HG02884 (cell line): Measurements from ENCODE around the gene PCNX2.
"Not testable (repeated sequence)": the region's sequence is repeated elsewhere in the genome, so short reads cannot be mapped to it uniquely, and the experiment has no call there.

Experiments used
- ATAC-seq: cut with Tn5 transposase; IDR thresholded peaks from one replicate; pipeline ENCODE4 v1.9.1; 2021; ENCODE audit warnings: mild to moderate bottlenecking, moderate library complexity; ENCODE audit not compliant: unreplicated experiment

Gene PCNX2

DNA sequence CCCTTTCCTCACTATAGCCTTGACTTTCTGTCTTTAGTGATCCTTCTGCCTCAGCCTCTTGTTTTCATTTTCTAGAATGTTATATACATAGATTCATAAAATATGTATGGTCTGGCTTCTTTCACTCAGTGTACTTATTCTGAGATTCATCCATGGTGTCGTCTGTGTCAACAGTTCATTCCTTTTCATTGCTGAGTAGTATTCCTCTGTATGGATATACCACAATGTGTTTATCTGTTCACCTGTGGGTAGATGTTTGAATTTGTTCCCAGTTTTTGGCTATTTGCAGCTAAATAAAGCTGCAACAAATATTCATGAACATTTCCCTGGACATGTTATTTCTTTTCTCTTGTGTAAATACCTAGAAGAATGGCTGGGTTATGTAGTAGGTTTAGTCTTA, 131.8 kb downstream of the PCNX2 start:
- ATAC-seq: no peak

DNA sequence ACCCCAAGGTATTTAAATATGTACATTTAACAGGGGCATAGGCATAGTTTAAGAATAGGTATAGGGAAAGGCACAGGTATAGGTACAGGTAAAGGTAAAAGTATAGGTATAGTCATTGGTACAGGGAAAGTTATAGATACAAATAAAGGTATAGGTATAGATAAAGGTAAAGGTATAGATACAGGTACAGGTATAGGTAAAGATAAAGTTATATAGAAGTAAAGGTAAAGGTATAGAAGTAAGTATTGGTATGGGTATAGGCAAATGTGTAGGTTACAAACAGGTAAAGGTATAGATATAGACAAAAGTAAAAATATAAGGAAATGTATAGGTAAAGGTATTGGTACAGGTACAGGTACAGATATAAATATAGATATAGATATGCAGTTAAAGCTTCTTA, 137.2 kb downstream of the PCNX2 start:
- ATAC-seq: no peak

DNA sequence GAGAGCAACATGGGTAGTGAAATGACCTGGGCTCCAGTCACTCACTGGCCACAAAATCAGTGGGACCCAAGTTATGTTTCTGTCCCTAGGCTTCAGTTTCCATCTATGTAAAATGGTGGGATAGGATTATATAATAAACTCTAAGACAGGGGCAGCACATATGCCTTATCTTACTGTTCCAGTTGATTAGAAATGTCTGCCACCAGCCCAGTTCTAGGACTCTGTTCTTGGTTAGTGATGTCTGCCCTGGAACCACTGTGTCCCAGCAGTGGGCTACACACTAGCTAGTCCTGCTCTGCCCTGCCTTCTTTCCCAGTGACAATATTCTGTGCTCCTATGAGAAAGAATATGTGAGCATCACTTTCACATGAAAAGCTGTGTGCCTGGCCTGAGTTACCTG, 138.3 kb downstream of the PCNX2 start:
- ATAC-seq: no peak

GRCh38 chr1:233151861-233152260, 143.7 kb downstream of the PCNX2 start:
- ATAC-seq: no peak

DNA sequence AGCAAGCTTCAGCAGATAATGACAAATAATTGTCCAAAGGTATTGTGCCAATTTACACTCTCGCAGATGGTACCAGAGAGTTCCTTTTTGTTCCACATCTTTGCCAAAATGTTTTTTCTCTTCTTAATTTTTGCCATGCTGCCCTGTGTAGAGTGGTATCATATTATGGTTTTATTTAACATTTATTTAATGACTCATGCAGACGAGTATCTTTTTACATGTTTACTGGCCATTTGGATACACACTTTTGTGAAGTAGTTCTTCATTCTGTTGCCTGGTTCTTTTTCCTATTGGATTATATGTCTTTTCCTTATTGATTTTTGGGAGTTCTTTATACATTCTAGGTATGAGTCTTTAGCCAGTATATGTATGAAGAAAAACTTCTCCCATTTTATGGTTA, 151.1 kb downstream of the PCNX2 start:
- ATAC-seq: no peak

DNA sequence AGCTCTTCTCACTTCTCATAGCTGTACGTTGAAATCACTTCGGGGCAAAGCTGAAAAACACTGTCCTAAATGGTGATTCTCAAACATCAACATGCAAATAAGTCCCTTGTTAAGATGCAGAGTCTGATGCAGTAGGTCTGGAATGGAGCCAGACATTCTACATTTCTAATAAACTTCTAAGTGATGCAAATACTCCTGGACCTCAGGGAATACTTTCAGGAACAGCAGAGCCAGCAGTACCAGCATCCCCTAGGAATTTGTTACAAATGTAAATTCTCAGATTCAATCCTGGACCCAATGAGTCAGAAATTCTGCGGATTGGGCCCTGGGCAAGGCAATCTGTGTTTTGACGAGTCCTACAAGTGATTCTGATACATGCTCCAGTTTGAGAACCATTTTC, 152.3 kb downstream of the PCNX2 start:
- ATAC-seq: no peak

- ATAC-seq: no peak
Measured at GRCh38 chr1:233140974-233141373, 154.6 kb downstream of the PCNX2 start.

- ATAC-seq: no peak
Measured at GRCh38 chr1:233140499-233140898, 155.0 kb downstream of the PCNX2 start.

DNA sequence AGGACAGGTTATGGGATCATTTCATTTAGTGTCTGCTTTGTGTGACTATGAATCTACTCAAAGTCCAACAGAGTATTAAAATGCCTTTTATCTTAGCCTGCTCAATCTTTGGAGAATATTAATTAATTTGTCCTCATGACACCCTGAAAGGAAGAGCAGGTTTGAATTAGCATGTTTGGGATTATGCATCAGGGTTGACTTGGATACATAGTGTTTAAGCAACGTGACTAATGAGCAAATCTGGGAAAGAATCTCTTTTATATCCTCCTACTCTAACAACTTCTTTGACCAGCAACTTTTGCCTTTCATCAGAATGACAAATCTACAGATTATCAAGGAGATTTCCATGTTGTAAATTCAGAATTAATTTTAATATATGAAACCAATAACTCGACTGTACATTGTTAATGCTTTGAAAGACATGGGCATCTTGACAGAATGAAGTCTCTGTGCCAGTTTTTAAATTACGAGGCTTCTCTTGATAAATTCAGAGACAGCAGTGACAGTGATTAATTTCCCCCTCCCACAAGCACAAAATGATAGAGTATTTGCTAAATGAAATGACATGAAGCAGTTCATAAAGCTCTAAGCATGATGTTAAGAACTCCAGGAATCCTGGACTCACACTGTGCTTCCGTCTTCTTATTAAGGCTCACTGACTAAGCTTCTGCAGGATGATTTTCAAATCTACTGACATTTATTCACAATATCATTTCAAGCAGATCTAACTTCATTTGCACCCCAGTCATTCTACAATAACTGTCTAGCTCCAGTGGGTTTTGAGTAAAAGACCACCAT, 156.5 kb downstream of the PCNX2 start:
- ATAC-seq: no peak

- ATAC-seq: no peak
Measured at GRCh38 chr1:233135833-233136232, 159.7 kb downstream of the PCNX2 start.

DNA sequence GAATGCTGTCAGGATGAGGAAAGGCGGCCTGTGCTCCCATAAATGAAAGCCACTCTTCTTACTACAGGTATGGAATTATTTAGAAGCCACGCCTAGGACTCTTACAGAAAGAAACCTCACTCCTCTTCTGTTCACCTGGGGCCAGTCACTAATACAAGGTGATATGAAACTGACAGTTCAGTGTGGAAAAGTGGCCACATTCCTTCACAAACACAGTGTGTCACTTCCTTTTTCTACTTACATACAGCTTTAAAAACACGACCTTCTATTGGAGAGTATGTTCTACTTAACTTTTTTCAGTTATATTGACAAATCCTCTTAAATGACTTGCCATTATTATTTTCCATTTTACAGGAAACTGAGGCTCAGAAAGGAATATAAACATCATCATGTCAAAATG, 163.1 kb downstream of the PCNX2 start:
- no peak for ATAC-seq

DNA sequence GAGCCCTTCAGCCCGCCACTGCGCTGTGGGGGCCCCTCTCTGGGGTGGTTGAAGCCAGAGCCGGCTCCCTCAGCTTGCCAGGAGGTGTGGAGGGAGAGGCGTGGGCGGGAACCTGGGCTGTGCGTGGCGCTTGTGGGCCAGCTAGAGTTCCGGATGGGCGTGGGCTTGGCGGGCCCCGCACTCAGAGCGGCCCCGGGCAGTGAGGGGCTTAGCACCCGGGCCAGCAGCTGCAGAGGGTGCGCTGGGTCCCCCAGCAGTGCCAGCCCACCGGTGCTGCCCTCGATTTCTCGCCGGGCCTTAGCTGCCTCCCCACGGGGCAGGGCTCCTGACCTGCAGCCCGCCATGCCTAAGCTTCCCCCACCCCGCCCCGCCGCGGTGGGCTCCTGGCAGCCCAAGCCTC, 166.5 kb downstream of the PCNX2 start:
- ATAC-seq: not testable (repeated sequence)

- ATAC-seq: no peak
Measured at GRCh38 chr1:233127157-233127556, 168.4 kb downstream of the PCNX2 start.

GRCh38 chr1:233122779-233123178, 172.7 kb downstream of the PCNX2 start:
- no peak for ATAC-seq

DNA sequence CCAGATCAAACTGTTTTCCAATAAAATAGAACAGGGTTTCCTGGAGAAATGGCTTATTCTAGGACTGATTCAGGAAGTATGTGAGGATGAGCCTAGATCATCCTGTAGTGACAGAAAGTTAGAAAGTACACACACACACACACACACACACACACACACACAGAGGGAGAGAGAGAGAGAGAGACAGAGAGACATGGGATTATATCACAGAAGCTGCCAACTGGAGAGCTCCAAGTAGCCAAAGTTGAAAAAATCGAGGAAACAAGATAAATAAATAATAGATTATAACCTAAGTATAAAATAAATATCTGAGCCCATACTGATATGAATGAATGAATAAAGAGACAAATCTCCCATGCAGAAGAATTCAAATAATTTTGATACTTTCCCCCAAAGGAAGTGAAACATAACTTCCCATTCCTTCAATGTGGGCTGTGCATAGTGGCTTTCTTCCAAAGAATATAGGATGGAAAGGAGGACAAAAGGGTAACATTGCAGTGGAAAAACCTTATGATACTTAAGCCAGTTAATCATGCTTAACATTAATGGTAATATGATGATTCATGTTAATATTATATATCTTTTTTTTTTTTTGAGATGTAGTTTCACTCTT, 173.5 kb downstream of the PCNX2 start:
- no peak for ATAC-seq

- no peak for ATAC-seq
Measured at GRCh38 chr1:233114860-233115259, 180.7 kb downstream of the PCNX2 start.

DNA sequence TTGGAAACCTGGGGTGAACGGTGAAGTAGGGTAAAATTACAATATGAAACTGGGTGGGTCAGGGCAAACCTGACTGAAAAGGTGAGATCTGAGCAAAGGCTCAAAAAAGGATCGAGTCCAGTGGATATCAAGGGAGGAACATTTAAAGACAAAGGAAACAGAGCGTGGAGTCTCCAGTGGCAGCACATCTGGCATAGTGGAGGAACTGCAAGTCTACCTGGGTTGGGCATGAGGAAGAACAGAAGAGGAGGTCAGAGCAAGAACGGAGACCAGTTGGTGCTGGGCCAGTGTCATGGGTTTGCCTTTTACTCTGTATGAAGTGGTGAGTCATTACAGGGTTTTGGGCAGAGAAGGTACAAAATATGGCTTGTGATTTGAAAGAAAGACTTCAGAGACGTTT, 181.4 kb downstream of the PCNX2 start:
- ATAC-seq: no peak

- ATAC-seq: peak; percentile 80
Measured at GRCh38 chr1:233113009-233113879, 182.3 kb downstream of the PCNX2 start.

GRCh38 chr1:233112186-233113008, 183.1 kb downstream of the PCNX2 start:
- no peak for ATAC-seq

DNA sequence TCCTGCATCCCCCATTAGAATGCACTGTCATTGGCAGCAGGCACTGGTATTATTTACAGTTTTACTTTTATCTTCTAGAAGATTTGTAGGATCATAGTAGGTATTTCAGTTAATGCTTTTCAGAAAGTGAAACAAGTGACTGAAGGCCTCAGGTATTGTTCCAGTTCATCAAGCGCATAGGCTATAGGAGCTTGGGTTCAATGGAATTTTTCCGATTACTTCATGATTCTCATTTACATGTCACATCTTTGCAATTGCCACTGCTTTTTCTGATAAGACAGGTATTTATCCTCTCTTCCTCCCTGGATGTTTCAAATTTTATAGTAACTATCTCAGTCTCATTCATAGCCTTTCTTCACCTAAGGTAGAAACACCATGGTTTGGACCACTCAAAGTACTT, 183.8 kb downstream of the PCNX2 start:
- no peak for ATAC-seq

DNA sequence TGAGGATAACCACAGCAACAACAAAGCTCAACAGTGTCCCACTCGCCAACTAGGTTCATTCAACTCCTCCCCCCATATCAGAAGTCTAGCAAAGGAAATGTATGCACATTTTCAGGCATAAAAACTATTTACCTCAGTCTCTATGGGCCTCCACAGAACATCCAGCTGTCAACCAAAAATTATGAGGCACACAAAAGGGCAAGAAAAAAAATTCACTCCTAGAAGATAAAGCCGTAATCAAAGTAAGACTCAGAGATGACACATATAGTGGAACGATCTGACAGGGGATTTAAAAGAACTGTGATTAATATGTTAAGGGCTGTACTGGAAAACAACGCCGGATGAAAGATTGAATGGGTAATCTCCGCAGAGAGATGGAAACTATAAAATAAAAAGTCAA, 186.4 kb downstream of the PCNX2 start:
- no peak for ATAC-seq
